NT2/D1 (cell line): ENCODE measurements around the gene HS6ST3.
A peak's percentile ranks its signal among the peaks of the same experiment; 100 is the strongest.

Source experiments
- DNase-seq: peaks from one replicate; pipeline ENCODE4 v3.0.0-alpha.2; 2011; ENCODE audit warnings: low read depth, low spot score
- H3K27me3 ChIP-seq: 2 replicates; pipeline ENCODE4 v1.6.0; 2011; ENCODE audit warnings: mild to moderate bottlenecking; ENCODE audit not compliant: insufficient read length, insufficient read depth
- H3K36me3 ChIP-seq: 2 replicates; pipeline ENCODE4 v1.6.1; 2011; ENCODE audit warnings: mild to moderate bottlenecking, low read length, mixed read lengths; ENCODE audit not compliant: insufficient read depth, insufficient read length
- H3K4me1 ChIP-seq: 2 replicates; pipeline ENCODE4 v1.5.1; 2011; ENCODE audit not compliant: insufficient read depth, insufficient read length
- H3K4me3 ChIP-seq: 2 replicates; pipeline ENCODE4 v1.5.1; 2011; ENCODE audit warnings: low read depth; ENCODE audit not compliant: insufficient read length
- H3K9ac ChIP-seq: 2 replicates; pipeline ENCODE4 v1.6.0; 2011; ENCODE audit warnings: low read depth; ENCODE audit not compliant: insufficient read length
- H3K9me3 ChIP-seq: 2 replicates; pipeline ENCODE4 v1.5.1; 2011; ENCODE audit warnings: mild to moderate bottlenecking, low read length; ENCODE audit not compliant: insufficient read depth
- SUZ12 ChIP-seq: IDR thresholded peaks from 2 replicates; pipeline ENCODE4 v1.6.1; 2011; ENCODE audit not compliant: insufficient read length, insufficient read depth; ENCODE audit errors: extremely low read depth
- YY1 ChIP-seq: IDR thresholded peaks from 2 replicates; pipeline ENCODE4 v1.6.1; 2011; ENCODE audit not compliant: insufficient read length, insufficient read depth
- ZNF274 ChIP-seq: IDR thresholded peaks from 2 replicates; pipeline ENCODE4 v1.6.1; 2011; ENCODE audit warnings: mild to moderate bottlenecking, low read depth, low read length

The HS6ST3 gene

GRCh38 chr13:96806746-96807145 lies 716.8 kb downstream of the HS6ST3 start:
- Histone ChIP-seq H3K4me3 (no peak overlapping the region), H3K9ac (no peak overlapping the region), H3K4me1 (no peaks in the 10 kb centered on the region), H3K9me3 (peaks cover 10% of the 10 kb centered on the region), H3K36me3 (no peaks in the 10 kb centered on the region), H3K27me3 (no peaks in the 10 kb centered on the region)
- DNase-seq, result no peak
- TF ChIP-seq YY1 (no peak), ZNF274 (no peak), SUZ12 (no peak)

DNA sequence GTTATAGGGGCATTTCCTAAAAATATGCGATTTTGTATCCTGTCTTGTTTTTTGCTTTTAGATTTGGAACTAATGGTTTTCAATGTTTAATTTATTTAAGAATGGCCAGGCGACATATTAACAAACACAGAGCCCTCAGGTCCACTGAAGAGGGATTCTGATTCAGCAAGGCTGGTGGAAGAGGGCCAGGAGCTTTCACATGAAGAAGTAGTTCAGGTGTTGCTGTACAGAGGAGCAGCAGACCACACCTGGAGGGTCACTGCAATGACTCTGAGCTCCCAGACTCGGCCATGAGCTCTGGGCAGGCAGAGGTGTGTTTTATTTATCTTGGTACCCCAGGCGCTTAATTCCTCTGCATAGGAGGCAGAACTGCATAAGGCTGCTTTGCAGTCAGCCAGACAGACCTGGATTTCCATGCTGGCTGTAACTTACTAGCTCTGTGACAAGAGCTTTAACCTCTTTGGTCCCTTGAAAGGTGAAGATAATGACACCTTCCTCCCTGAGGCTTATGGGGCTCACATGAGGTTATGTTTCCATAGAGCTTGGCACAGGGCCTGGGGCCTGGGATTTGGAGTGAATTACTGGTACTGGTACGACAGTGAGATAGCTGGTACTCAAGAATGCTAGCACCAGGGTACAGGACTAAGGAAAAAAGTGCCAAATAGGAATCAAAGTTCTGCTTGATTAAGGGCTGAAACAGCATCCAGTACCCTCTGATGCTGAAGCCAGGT lies 719.6 kb downstream of the HS6ST3 start:
- Histone ChIP-seq H3K4me1 (no peaks in the 10 kb centered on the region), H3K9ac (no peak overlapping the region), H3K27me3 (no peaks in the 10 kb centered on the region), H3K4me3 (no peak overlapping the region), H3K36me3 (no peaks in the 10 kb centered on the region), H3K9me3 (peaks cover 10% of the 10 kb centered on the region)
- TF ChIP-seq ZNF274 (no peak), SUZ12 (no peak)
- DNase-seq, result no peak

GRCh38 chr13:96810104-96810503 lies 720.2 kb downstream of the HS6ST3 start:
- no peak for TF ChIP-seq SUZ12
- no peak for TF ChIP-seq YY1
- no peak for TF ChIP-seq ZNF274
- Histone ChIP-seq H3K27me3 (no peaks in the 10 kb centered on the region), H3K36me3 (no peaks in the 10 kb centered on the region), H3K4me3 (no peak overlapping the region), H3K9ac (no peak overlapping the region), H3K4me1 (no peaks in the 10 kb centered on the region), H3K9me3 (peaks cover 8% of the 10 kb centered on the region)
- no peak for DNase-seq

GRCh38 chr13:96811049-96811448 lies 721.1 kb downstream of the HS6ST3 start:
- TF ChIP-seq ZNF274, result no peak
- no peak for TF ChIP-seq SUZ12
- no peak for TF ChIP-seq YY1
- no peaks in the 10 kb centered on the region; the same call in 1 of the 2 replicates for H3K9me3 ChIP-seq
- no peak for DNase-seq
- no peaks in the 10 kb centered on the region for H3K27me3 ChIP-seq
- H3K4me3 ChIP-seq, result no peak overlapping the region
- no peaks in the 10 kb centered on the region for H3K4me1 ChIP-seq
- no peak overlapping the region for H3K9ac ChIP-seq
- no peaks in the 10 kb centered on the region for H3K36me3 ChIP-seq

DNA sequence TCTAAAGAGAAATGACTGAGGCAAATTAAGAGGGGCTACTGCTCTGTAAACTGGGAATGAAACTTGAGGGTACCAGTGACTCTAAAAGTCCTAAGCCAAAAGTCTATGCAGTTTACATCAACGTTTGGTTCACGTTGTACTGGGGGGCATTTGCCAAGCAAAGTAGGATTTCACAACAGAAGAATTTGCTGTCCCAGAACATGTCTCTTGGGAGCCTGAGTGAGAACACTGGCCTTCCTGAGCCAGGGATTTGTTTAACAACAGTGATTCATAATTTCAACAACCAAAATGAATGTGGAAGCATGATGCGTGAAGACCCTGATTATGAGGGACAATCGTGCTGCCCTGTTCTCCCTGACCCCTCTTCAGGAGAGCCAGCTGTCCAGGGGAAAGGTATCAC lies 726.4 kb downstream of the HS6ST3 start:
- no peak overlapping the region for H3K4me3 ChIP-seq
- TF ChIP-seq YY1 (no peak), SUZ12 (no peak)

GRCh38 chr13:96816874-96817273 lies 727.0 kb downstream of the HS6ST3 start:
- H3K27me3 ChIP-seq, result no peaks in the 10 kb centered on the region
- no peaks in the 10 kb centered on the region for H3K4me1 ChIP-seq
- TF ChIP-seq YY1 (no peak), SUZ12 (no peak), ZNF274 (no peak)
- no peaks in the 10 kb centered on the region; the same call in 1 of the 2 replicates for H3K9me3 ChIP-seq
- DNase-seq, result peak; percentile 30
- no peak overlapping the region for H3K9ac ChIP-seq
- H3K36me3 ChIP-seq, result no peaks in the 10 kb centered on the region
- no peak overlapping the region for H3K4me3 ChIP-seq

More for the DNA sequence above, 726.4 kb downstream of the HS6ST3 start:
- no peaks in the 10 kb centered on the region for H3K36me3 ChIP-seq
- no peaks in the 10 kb centered on the region for H3K4me1 ChIP-seq
- DNase-seq, result no peak
- no peak overlapping the region for H3K9ac ChIP-seq
- no peaks in the 10 kb centered on the region; the same call in 1 of the 2 replicates for H3K9me3 ChIP-seq
- H3K27me3 ChIP-seq, result no peaks in the 10 kb centered on the region

GRCh38 chr13:96817336-96817941 lies 727.5 kb downstream of the HS6ST3 start:
- Histone ChIP-seq H3K4me3 (no peak overlapping the region), H3K36me3 (no peaks in the 10 kb centered on the region), H3K9me3 (no peaks in the 10 kb centered on the region; the same call in 1 of the 2 replicates), H3K9ac (no peak overlapping the region), H3K27me3 (no peaks in the 10 kb centered on the region), H3K4me1 (no peaks in the 10 kb centered on the region)
- TF ChIP-seq YY1, result no peak
- TF ChIP-seq SUZ12, result no peak
- TF ChIP-seq ZNF274, result no peak
- DNase-seq, result peak; percentile 18

GRCh38 chr13:96819375-96819774 lies 729.5 kb downstream of the HS6ST3 start:
- no peak for TF ChIP-seq SUZ12
- TF ChIP-seq YY1, result no peak
- no peak for TF ChIP-seq ZNF274
- no peaks in the 10 kb centered on the region for H3K9me3 ChIP-seq
- H3K4me3 ChIP-seq, result no peak overlapping the region
- no peaks in the 10 kb centered on the region for H3K4me1 ChIP-seq
- H3K27me3 ChIP-seq, result no peaks in the 10 kb centered on the region
- H3K36me3 ChIP-seq, result no peaks in the 10 kb centered on the region
- no peak for DNase-seq
- no peak overlapping the region for H3K9ac ChIP-seq
